Ovary (tissue), 9 donors: ENCODE data around the gene ITPK1. TPM values are rescaled to one million over a fixed set of nuclear protein-coding genes. Genes with fewer than 3 reads are reported as not detected.
"Not testable (repeated sequence)": the region's sequence is repeated elsewhere in the genome, so short reads cannot be mapped to it uniquely, and the experiment has no call there.

ENCODE experiments used
- DNase-seq, 5 donors: peaks; one replicate each; pipeline ENCODE4 v3.0.0-alpha.2; 2019 to 2020
- H3K27ac ChIP-seq, 2 donors: fragments of 200-600 bp; one replicate each; pipeline versions ENCODE4 v1.5.1 to v1.8.0; 2019 to 2022
- H3K27me3 ChIP-seq: fragments of 200-600 bp; one replicate; pipeline ENCODE4 v1.8.0; 2022
- H3K36me3 ChIP-seq: fragments of 200-600 bp; sonication (generic); one replicate; pipeline ENCODE4 v1.5.1; 2019
- H3K4me1 ChIP-seq: one replicate; pipeline ENCODE4 v1.8.1; 2013; ENCODE audit warnings: mild to moderate bottlenecking, moderate library complexity; ENCODE audit not compliant: insufficient read depth
- H3K4me3 ChIP-seq: fragments of 200-600 bp; sonication (generic); one replicate; pipeline ENCODE4 v1.5.1; 2017
- H3K9me3 ChIP-seq, 2 donors: fragments of 200-600 bp in 1 of 2; sonication (generic) in 1 of 2; one replicate each; pipeline versions ENCODE4 v1.5.1 to v1.8.1; 2013 to 2019; ENCODE audit warnings: mild to moderate bottlenecking in 1 of 2, moderate library complexity in 1 of 2
- EP300 ChIP-seq: sonication (generic); formaldehyde crosslinking; IDR thresholded peaks from one replicate; pipeline ENCODE4 v1.6.1; 2017; ENCODE audit warnings: antibody characterized with exemption
- POLR2A ChIP-seq: fragments of 450-650 bp; IDR thresholded peaks from one replicate; pipeline ENCODE4 v1.6.1; 2017; ENCODE audit warnings: antibody characterized with exemption, mild to moderate bottlenecking, moderate library complexity
- WGBS, 3 donors: extraction: QIAGEN DNeasy Blood & Tissue Kit in 1 of 3; methylation state at CpG; one replicate each; pipeline versions ENCODE4 v1.1.5 to v1.1.7; 2013 to 2017; 5-methylcytosine and 5-hydroxymethylcytosine counted together
- intact Hi-C, 4 donors: fragments of 100-400 bp; cut with DNase I; formaldehyde crosslinking; loops; one replicate each; pipeline versions ENCODE4 v1.11.0 to v1.15.1; 2022 to 2023
- polyA plus RNA-seq, 2 donors: library from polyadenylated mRNA; stranded (reverse); fragments of 200-250 nt in 1 of 2; fragments of 350-450 nt in 1 of 2; fragmentation: Illumina TruSeq in 1 of 2; extraction: RNeasy Lipid Tissue Mini Kit (QIAGEN cat#74804) in 1 of 2; gene quantifications; one replicate each; pipeline ENCODE4 v1.2.3, GENCODE V29; 2013 to 2014
- total RNA-seq, 7 donors: library from RNA; depleted of rRNA in 2 of 7; stranded (reverse); fragments of >200 nt in 2 of 7; fragmentation: NEBNext Ultra II Directional in 3 of 7; extraction: Animal tissue kit (Norgen Biotek cat#: 25700) in 3 of 7; gene quantifications; one replicate each; pipeline versions ENCODE4 v1.1.0 to v1.2.4, GENCODE V29; 2016 to 2023
- TF ChIP-seq, protein P1 (sequence below), 3 donors: fragments of 450-650 bp in 2 of 3; fragments of 200-600 bp in 1 of 3; IDR thresholded peaks; one replicate each; pipeline versions ENCODE4 v1.5.1 to v1.8.0; 2016 to 2022; ENCODE audit warnings: antibody characterized with exemption in 3 of 3, mild to moderate bottlenecking in 1 of 3
- donor health status: DM: no; HTN: no; CAD: no; lungs with moderate emphysema.
- donor health status: DM: no; HTN: no; CAD: no.
- donor health status: Bipolar disorder and iron deficiency.
- donor health status: DM: yes; HTN: yes; CAD: no.
- donor health status: DM: no; HTN: no; CAD: no.
- donor health status: DM: yes; HTN: yes; CAD: no.

Gene ITPK1
- total and polyA plus RNA-seq, 9 donors, result 23.6 to 57.8 (median 49.3) TPM

DNA sequence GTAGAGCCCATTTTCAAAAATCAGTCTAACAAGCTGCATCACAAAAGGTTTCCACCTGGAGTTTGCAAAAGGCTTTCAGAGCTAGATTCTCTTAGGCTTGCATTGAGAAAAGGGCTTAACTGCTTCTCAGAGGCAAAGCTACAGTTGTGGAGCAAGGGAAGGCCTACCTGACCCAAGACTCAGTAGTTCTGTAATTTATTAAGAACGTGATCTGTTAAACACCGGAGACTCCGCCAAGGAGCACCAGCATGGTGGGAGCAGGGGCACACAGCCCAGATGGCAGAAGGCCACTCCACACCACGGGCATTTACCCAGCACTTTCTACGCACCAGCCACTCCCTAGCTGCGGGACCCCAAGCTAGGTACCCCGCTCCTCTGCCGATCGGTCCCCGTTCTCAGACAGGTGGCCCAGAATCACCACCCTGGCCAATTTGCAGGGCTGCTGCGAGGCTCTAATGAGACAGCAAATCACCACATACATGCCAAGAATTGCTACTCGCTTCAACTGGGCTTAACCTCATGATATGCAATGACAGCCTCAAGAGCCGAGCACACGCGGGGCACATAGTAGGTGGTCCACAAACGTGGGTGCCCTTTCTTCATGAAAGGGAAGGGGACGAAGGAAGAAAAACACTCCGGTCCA is 1.5 kb downstream of the ITPK1 start:
- Histone ChIP-seq H3K4me3 (peak overlapping the region; percentile 68), H3K36me3 (no peaks in the 10 kb centered on the region), H3K27ac (peak overlapping the region; percentile 98 to 99), H3K9me3 (no peaks in the 10 kb centered on the region), H3K4me1 (peaks cover 12% of the 10 kb centered on the region), H3K27me3 (no peaks in the 10 kb centered on the region)
- TF ChIP-seq POLR2A (no peak), EP300 (no peak)
- TF ChIP-seq, protein P1, sequence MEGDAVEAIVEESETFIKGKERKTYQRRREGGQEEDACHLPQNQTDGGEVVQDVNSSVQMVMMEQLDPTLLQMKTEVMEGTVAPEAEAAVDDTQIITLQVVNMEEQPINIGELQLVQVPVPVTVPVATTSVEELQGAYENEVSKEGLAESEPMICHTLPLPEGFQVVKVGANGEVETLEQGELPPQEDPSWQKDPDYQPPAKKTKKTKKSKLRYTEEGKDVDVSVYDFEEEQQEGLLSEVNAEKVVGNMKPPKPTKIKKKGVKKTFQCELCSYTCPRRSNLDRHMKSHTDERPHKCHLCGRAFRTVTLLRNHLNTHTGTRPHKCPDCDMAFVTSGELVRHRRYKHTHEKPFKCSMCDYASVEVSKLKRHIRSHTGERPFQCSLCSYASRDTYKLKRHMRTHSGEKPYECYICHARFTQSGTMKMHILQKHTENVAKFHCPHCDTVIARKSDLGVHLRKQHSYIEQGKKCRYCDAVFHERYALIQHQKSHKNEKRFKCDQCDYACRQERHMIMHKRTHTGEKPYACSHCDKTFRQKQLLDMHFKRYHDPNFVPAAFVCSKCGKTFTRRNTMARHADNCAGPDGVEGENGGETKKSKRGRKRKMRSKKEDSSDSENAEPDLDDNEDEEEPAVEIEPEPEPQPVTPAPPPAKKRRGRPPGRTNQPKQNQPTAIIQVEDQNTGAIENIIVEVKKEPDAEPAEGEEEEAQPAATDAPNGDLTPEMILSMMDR (IDR thresholded peaks at IDR 0.05), result no peak
- intact Hi-C loops, result loop anchor here in 1 of 4 donors (10.0 kb wide), 1 partner anchor 159 kb away; no protein-coding TSS in a partner anchor
- WGBS, 3 donors, result 33 to 40% (median 39%) methylated on average over 17 to 18 of the region's 18 CpGs
- peak in 3 of 5 donors; percentile 43 to 51 (median 47) for DNase-seq

DNA sequence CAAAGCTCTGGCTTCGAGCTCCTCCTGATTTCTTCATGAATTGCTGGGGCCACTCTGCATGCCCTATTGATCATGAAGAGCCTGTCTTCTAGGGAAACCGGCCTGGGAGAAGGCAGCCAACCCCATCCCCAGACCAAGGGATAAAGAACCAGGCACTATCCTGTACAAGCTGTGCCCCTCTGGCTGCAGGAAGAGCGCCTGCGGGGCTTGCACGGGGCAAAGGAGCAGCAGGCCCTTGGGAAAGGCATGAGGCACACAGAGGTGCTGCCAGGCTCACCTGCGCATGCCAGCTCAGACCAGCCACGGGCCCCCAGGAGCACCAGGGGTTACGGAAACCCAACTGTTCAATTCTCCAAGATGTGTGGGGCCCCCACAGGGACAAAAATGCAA is 2.1 kb downstream of the ITPK1 start:
- Histone ChIP-seq H3K9me3 (no peaks in the 10 kb centered on the region), H3K4me1 (peaks cover 12% of the 10 kb centered on the region), H3K27ac (no peak overlapping the region), H3K36me3 (no peaks in the 10 kb centered on the region), H3K27me3 (no peaks in the 10 kb centered on the region), H3K4me3 (peak overlapping the region; percentile 68)
- no peak for DNase-seq
- WGBS, 3 donors, result 70 to 75% (median 74%) methylated on average over 8 of the region's 8 CpGs
- TF ChIP-seq EP300, result no peak
- TF ChIP-seq, protein P1 (IDR thresholded peaks at IDR 0.05), result no peak
- no peak for TF ChIP-seq POLR2A
- intact Hi-C loops, result loop anchor here in 1 of 4 donors (10.0 kb wide), 1 partner anchor 159 kb away; no protein-coding TSS in a partner anchor

DNA sequence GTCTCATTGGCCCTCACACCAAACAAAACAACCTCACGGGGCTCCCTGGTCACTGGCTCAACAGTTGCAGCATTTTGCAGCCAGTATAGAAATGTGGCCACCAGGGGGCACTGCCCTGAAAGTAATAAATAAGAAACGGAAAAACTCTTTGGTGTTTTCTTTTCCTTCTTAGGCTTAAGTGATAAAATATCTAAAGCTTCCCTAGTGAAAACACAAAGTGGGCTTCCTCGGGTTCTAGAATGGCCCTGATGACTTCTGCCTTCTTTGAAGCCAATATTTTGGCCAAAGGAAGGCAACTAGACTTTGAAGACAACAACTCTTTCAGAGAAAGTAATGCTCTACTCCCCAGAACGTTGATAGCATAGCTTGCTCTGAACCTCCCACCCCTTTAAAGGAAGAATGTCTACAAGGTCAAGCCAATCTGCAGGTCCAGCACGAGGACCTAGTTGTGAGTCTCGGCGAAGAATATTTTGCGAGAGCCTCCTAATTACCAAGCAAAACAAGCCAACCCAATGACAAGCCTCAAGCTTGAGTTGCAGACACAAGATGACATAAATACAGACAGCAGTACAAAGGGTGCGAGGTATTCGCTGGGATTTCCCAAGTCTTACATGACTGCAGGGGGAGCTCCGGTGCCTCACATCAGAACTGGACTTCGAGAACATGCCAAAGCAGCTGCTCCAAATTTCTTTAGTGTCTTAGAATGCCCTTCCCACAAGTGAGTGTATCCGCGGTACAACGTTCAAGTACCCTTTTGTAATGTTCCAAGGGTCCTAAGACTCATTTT is 2.6 kb downstream of the ITPK1 start:
- Histone ChIP-seq H3K27ac (no peak overlapping the region), H3K36me3 (no peaks in the 10 kb centered on the region), H3K4me3 (peak overlapping the region; percentile 68), H3K27me3 (no peaks in the 10 kb centered on the region), H3K9me3 (no peaks in the 10 kb centered on the region), H3K4me1 (peaks cover 14% of the 10 kb centered on the region)
- intact Hi-C loops, result loop anchor here in 1 of 4 donors (10.0 kb wide), 1 partner anchor 158 kb away; no protein-coding TSS in a partner anchor
- DNase-seq, result peak; percentile 75 to 88 (median 82)
- WGBS, 3 donors, result 8 to 12% (median 11%) methylated on average over 15 of the region's 15 CpGs
- TF ChIP-seq EP300 (no peak), POLR2A (no peak)
- TF ChIP-seq, protein P1 (IDR thresholded peaks at IDR 0.05), result peak; percentile 56 to 82 (median 68)

DNA sequence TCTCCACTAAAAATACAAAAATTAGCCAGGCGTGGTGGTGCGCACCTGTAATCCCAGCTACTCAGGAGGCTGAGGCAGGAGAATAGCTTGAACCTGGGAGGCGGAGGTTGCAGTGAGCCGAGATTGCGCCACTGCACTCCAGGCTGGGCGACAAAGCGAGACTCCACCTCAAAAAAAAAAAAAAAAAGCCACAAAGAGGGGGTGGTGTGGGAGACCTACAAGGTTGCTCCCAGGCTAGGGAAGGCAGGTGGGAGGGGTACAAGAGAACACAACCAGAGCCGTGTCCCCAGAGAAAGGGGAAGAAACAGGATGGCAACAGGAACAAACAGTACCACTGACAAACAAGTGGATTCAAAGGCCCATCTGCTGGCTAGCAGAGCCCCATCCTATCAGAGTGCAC is 4.2 kb downstream of the ITPK1 start:
- H3K27ac ChIP-seq, H3K27me3 ChIP-seq, H3K36me3 ChIP-seq, H3K4me3 ChIP-seq, H3K9me3 ChIP-seq, DNase-seq: not testable (repeated sequence)
- H3K4me1 ChIP-seq, result peaks cover 14% of the 10 kb centered on the region
- WGBS, 3 donors, result 86 to 95% (median 90%) methylated on average over 8 of the region's 8 CpGs
- intact Hi-C loops, result loop anchor here in 1 of 4 donors (10.0 kb wide), 1 partner anchor 157 kb away; no protein-coding TSS in a partner anchor
